ENCODE measurements around the gene ELOVL2.

DNA sequence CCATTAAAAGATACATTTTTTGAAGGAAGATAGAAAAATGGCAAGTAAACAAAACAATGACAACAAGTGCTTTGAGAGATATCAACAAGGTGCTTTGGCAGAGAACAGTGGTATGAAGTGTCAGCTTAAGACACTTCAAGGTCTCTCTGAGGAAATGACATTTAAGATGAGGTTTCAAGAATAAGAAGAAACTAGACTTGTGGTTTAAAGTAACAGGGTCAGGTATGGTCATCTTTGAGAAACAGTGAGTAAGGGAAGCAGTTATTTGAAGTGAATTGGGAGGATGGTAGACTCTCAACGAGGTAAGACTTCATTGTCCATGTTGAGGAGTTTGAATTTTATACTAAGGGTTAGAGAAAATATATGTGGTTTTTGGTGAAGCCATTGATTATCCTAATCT, 79.4 kb downstream of the ELOVL2 start:
- TF ChIP-seq, protein P1, sequence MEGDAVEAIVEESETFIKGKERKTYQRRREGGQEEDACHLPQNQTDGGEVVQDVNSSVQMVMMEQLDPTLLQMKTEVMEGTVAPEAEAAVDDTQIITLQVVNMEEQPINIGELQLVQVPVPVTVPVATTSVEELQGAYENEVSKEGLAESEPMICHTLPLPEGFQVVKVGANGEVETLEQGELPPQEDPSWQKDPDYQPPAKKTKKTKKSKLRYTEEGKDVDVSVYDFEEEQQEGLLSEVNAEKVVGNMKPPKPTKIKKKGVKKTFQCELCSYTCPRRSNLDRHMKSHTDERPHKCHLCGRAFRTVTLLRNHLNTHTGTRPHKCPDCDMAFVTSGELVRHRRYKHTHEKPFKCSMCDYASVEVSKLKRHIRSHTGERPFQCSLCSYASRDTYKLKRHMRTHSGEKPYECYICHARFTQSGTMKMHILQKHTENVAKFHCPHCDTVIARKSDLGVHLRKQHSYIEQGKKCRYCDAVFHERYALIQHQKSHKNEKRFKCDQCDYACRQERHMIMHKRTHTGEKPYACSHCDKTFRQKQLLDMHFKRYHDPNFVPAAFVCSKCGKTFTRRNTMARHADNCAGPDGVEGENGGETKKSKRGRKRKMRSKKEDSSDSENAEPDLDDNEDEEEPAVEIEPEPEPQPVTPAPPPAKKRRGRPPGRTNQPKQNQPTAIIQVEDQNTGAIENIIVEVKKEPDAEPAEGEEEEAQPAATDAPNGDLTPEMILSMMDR (IDR thresholded peaks at IDR 0.05), result no peak
- TF ChIP-seq POLR2AphosphoS5 (IDR thresholded peaks at IDR 0.05), result no peak
- no peak for TF ChIP-seq EP300 (IDR thresholded peaks at IDR 0.05)
- TF ChIP-seq POLR2A (IDR thresholded peaks at IDR 0.05), result no peak

Data from sigmoid colon (tissue), 4 donors.